RPMI7951 (cell line): ENCODE results near the gene PCDHA8. TPM values are rescaled to one million over a fixed set of nuclear protein-coding genes. Genes with fewer than 3 reads are reported as not detected.
"Not testable (repeated sequence)": the region's sequence is repeated elsewhere in the genome, so short reads cannot be mapped to it uniquely, and the experiment has no call there.

Experiments used
- DNase-seq: peaks from one replicate; pipeline ENCODE4 v3.0.0-alpha.2; 2012; ENCODE audit warnings: low read depth
- total RNA-seq: library from RNA; depleted of rRNA; stranded (reverse); fragments of >200 nt; shearing (Covaris generic); gene quantifications from 2 replicates; pipeline ENCODE4 v1.2.3, GENCODE V29; 2014; rRNA removed

The PCDHA8 gene, protein sequence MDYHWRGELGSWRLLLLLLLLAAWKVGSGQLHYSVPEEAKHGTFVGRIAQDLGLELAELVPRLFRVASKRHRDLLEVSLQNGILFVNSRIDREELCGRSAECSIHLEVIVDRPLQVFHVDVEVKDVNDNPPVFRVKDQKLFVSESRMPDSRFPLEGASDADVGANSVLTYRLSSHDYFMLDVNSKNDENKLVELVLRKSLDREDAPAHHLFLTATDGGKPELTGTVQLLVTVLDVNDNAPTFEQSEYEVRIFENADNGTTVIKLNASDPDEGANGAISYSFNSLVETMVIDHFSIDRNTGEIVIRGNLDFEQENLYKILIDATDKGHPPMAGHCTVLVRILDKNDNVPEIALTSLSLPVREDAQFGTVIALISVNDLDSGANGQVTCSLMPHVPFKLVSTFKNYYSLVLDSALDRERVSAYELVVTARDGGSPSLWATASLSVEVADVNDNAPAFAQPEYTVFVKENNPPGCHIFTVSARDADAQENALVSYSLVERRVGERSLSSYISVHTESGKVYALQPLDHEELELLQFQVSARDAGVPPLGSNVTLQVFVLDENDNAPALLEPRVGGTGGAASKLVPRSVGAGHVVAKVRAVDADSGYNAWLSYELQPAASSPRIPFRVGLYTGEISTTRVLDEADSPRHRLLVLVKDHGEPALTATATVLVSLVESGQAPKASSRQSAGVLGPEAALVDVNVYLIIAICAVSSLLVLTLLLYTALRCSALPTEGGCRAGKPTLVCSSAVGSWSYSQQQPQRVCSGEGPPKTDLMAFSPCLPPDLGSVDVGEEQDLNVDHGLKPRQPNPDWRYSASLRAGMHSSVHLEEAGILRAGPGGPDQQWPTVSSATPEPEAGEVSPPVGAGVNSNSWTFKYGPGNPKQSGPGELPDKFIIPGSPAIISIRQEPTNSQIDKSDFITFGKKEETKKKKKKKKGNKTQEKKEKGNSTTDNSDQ
- total RNA-seq, result 0.10 and 0.12 TPM in 2 replicates

DNA sequence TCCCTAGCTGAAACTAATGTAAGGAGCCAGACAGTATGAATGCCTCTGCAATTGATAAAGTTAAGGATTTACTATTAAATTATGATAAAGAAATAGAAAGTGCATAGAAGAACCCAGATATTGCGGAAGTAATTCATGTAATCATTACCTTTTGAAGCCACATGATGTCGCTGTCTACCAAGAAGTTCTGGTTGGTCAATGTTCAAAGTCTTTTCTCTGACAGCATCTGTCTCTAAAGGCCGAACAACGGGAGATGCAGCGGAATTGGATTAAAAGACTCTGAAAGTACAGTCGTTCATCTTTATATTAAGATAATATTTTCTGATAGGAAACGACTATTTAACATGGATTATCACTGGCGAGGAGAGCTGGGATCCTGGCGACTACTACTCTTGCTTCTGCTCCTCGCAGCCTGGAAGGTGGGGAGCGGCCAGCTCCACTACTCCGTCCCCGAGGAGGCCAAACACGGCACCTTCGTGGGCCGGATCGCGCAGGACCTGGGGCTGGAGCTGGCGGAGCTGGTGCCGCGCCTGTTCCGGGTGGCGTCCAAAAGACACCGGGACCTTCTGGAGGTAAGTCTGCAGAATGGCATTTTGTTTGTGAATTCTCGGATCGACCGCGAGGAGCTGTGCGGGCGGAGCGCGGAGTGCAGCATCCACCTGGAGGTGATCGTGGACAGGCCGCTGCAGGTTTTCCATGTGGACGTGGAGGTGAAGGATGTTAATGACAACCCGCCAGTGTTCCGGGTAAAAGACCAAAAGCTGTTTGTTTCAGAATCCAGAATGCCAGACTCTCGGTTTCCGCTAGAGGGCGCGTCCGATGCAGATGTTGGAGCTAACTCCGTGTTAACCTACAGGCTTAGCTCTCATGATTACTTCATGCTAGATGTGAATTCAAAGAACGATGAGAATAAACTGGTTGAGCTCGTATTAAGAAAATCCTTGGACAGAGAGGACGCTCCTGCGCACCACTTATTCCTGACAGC is at the start of gene PCDHA8:
Gene PCDHA8, plus strand, starts transcription at position 210 of the 985 bp plus-strand sequence. Its CDS starts 135 bp downstream, at position 345.
- peak; percentile 34 for DNase-seq

- DNase-seq, result no peak
Measured at GRCh38 chr5:140794595-140795258, 46.3 kb upstream of the PCDHA8 start, which contains the start of gene PCDHA2. PCDHA2 (plus strand) TSS chr5:140794852.

- no peak for DNase-seq
Measured at GRCh38 chr5:140795259-140795641, 45.7 kb upstream of the PCDHA8 start.

GRCh38 chr5:140796072-140796717 is 44.8 kb upstream of the PCDHA8 start:
- not testable (repeated sequence) for DNase-seq

GRCh38 chr5:140796718-140797095 is 44.3 kb upstream of the PCDHA8 start:
- no peak for DNase-seq

DNA sequence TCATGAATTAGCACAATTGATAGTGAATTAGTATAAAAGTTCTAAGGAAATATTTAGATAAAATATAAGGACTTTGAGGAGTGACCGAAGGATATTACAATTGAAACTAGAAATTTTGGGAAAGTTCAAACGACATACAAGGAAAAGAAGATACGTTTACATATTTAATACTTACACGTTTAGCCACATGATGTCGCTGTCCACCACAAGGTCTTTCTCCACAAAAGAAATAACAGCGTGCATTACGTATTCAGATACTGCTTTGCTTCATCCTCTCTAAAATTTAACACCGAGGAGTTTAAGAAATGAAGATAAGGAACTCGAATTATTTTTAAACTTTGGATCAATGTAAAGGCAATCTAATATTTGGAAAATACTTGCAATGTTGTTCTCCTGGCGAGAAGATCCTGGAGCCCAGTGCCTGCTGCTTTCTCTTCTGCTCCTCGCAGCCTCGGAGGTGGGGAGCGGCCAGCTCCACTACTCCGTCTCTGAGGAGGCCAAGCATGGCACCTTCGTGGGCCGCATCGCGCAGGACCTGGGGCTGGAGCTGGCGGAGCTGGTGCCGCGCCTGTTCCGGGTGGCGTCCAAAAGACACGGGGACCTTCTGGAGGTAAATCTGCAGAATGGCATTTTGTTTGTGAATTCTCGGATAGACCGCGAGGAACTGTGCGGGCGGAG is 40.0 kb upstream of the PCDHA8 start, which contains the start of gene PCDHA3:
Gene PCDHA3, plus strand, starts transcription at position 242 of the 678 bp plus-strand sequence.
- peak; percentile 15 for DNase-seq

DNA sequence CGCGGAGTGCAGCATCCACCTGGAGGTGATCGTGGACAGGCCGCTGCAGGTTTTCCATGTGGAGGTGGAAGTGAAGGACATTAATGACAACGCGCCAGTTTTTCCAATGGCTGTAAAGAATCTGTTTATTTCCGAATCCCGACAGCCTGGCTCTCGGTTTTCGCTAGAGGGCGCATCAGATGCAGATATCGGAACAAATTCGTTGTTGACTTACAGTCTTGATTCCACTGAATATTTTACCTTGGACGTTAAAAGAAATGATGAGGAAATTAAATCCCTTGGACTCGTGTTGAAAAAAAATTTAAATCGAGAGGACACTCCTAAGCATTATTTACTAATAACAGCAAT is 39.5 kb upstream of the PCDHA8 start:
- no peak for DNase-seq

DNA sequence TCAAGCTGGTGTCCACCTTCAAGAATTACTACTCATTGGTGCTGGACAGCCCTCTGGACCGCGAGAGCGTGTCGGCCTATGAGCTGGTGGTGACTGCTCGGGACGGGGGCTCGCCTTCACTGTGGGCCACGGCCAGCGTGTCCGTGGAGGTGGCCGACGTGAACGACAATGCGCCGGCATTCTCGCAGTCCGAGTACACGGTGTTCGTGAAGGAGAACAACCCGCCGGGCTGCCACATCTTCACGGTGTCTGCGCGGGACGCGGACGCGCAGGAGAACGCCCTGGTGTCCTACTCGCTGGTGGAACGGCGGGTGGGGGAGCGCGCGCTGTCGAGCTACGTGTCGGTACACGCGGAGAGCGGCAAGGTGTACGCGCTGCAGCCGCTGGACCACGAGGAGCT is 38.6 kb upstream of the PCDHA8 start:
- DNase-seq, result not testable (repeated sequence)

GRCh38 chr5:140802781-140803271 is 38.2 kb upstream of the PCDHA8 start:
- DNase-seq, result no peak

GRCh38 chr5:140806834-140807775 is 33.9 kb upstream of the PCDHA8 start, which contains the start of gene PCDHA4:
PCDHA4 (plus strand) TSS chr5:140807068.
- peak; percentile 7 for DNase-seq

- not testable (repeated sequence) for DNase-seq
Measured at GRCh38 chr5:140808241-140808888, 32.6 kb upstream of the PCDHA8 start.

GRCh38 chr5:140808889-140809291 is 32.1 kb upstream of the PCDHA8 start:
- DNase-seq, result no peak

- DNase-seq, result peak; percentile 17
Measured at GRCh38 chr5:140821375-140822280, 19.4 kb upstream of the PCDHA8 start, which contains the start of gene PCDHA5. PCDHA5 (plus strand) TSS chr5:140821613.

DNA sequence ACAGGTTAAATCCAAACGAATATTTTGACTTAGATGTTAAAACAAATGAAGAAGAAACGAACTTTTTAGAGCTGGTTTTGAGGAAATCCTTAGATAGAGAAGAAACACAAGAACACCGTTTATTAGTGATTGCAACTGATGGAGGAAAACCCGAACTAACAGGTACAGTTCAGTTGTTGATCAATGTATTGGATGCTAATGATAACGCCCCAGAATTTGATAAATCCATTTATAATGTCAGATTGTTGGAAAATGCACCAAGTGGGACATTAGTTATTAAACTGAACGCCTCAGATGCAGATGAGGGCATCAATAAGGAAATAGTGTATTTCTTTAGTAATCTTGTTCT is 18.7 kb upstream of the PCDHA8 start:
- DNase-seq, result no peak

- DNase-seq, result not testable (repeated sequence)
Measured at GRCh38 chr5:140822969-140823368, 18.0 kb upstream of the PCDHA8 start.

DNA sequence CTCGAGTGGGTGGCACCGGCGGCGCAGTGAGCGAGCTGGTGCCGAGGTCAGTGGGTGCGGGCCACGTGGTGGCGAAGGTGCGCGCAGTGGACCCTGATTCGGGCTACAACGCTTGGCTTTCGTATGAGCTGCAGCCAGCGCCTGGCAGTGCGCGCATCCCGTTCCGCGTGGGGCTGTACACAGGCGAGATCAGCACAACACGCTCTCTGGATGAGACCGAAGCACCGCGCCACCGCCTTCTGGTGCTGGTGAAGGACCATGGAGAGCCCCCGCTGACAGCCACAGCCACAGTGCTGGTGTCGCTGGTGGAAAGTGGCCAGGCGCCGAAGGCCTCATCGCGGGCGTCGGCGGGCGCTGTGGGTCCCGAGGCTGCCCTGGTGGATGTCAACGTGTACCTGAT is 17.5 kb upstream of the PCDHA8 start:
- DNase-seq, result no peak
